Nephron progenitor cell (in vitro differentiated cells): Measurements from ENCODE around the gene GRM5.

Experiments
- DNase-seq: peaks from one replicate; pipeline ENCODE4 v3.0.0; 2021
- H3K27ac Mint-ChIP-seq: 2 replicates; pipeline ENCODE4 v1.8.0; 2021; ENCODE audit warnings: mild to moderate bottlenecking, moderate library complexity, mixed read lengths
- H3K27me3 Mint-ChIP-seq: 2 replicates; pipeline ENCODE4 v1.8.0; 2021; ENCODE audit warnings: mild to moderate bottlenecking, low read depth, mixed read lengths; ENCODE audit not compliant: poor library complexity
- H3K36me3 Mint-ChIP-seq: 2 replicates; pipeline ENCODE4 v1.8.0; 2021; ENCODE audit warnings: low read depth, mixed read lengths
- H3K4me1 Mint-ChIP-seq: 2 replicates; pipeline ENCODE4 v1.8.0; 2021; ENCODE audit warnings: mixed read lengths
- H3K4me3 Mint-ChIP-seq: 2 replicates; pipeline ENCODE4 v1.8.0; 2021; ENCODE audit warnings: mild to moderate bottlenecking, moderate library complexity, mixed read lengths
- H3K9me3 Mint-ChIP-seq: 2 replicates; pipeline ENCODE4 v1.8.0; 2021; ENCODE audit warnings: mild to moderate bottlenecking, moderate library complexity, mixed read lengths
- CTCF ChIP-seq: fragments of 200-600 bp; sonication (generic); IDR thresholded peaks from 2 replicates; pipeline ENCODE4 v1.5.0; 2021; ENCODE audit warnings: antibody characterized with exemption

Gene GRM5

GRCh38 chr11:88809126-88809525 is 256.7 kb downstream of the GRM5 start:
- Mint-ChIP-seq H3K27me3 (peaks cover 3% of the 10 kb centered on the region), H3K9me3 (no peaks in the 10 kb centered on the region), H3K36me3 (no peaks in the 10 kb centered on the region), H3K4me1 (no peaks in the 10 kb centered on the region), H3K4me3 (no peak overlapping the region), H3K27ac (no peak overlapping the region)
- DNase-seq: no peak
- TF ChIP-seq CTCF: no peak

GRCh38 chr11:88807349-88807748 is 258.4 kb downstream of the GRM5 start:
- no peak for DNase-seq
- H3K9me3 Mint-ChIP-seq: no peaks in the 10 kb centered on the region
- no peak overlapping the region for H3K4me3 Mint-ChIP-seq
- no peaks in the 10 kb centered on the region for H3K4me1 Mint-ChIP-seq
- peaks cover 3% of the 10 kb centered on the region for H3K27me3 Mint-ChIP-seq
- H3K27ac Mint-ChIP-seq: no peak overlapping the region
- TF ChIP-seq CTCF: no peak
- no peaks in the 10 kb centered on the region for H3K36me3 Mint-ChIP-seq

GRCh38 chr11:88806410-88806809 is 259.4 kb downstream of the GRM5 start:
- Mint-ChIP-seq H3K27me3 (no peaks in the 10 kb centered on the region), H3K27ac (no peak overlapping the region), H3K36me3 (no peaks in the 10 kb centered on the region), H3K4me3 (no peak overlapping the region), H3K4me1 (peaks cover 8% of the 10 kb centered on the region), H3K9me3 (no peaks in the 10 kb centered on the region)
- no peak for DNase-seq
- no peak for TF ChIP-seq CTCF

GRCh38 chr11:88801484-88802123 is 264.2 kb downstream of the GRM5 start:
- Mint-ChIP-seq H3K27ac (no peak overlapping the region), H3K9me3 (no peaks in the 10 kb centered on the region), H3K4me1 (peaks cover 8% of the 10 kb centered on the region), H3K36me3 (no peaks in the 10 kb centered on the region), H3K4me3 (no peak overlapping the region), H3K27me3 (no peaks in the 10 kb centered on the region)
- DNase-seq: no peak
- TF ChIP-seq CTCF: no peak

- no peaks in the 10 kb centered on the region for H3K27me3 Mint-ChIP-seq
- no peak for DNase-seq
- H3K4me1 Mint-ChIP-seq: peaks cover 8% of the 10 kb centered on the region
- H3K9me3 Mint-ChIP-seq: no peaks in the 10 kb centered on the region
- no peak for TF ChIP-seq CTCF
- no peaks in the 10 kb centered on the region for H3K36me3 Mint-ChIP-seq
- H3K27ac Mint-ChIP-seq: no peak overlapping the region
- no peak overlapping the region for H3K4me3 Mint-ChIP-seq
Measured at GRCh38 chr11:88799771-88800500, 265.8 kb downstream of the GRM5 start.

- no peak for TF ChIP-seq CTCF
- no peaks in the 10 kb centered on the region for H3K36me3 Mint-ChIP-seq
- no peaks in the 10 kb centered on the region for H3K27me3 Mint-ChIP-seq
- H3K27ac Mint-ChIP-seq: no peak overlapping the region
- DNase-seq: no peak
- no peak overlapping the region for H3K4me3 Mint-ChIP-seq
- no peaks in the 10 kb centered on the region for H3K4me1 Mint-ChIP-seq
- no peaks in the 10 kb centered on the region for H3K9me3 Mint-ChIP-seq
Measured at GRCh38 chr11:88790182-88790581, 275.6 kb downstream of the GRM5 start.
